Fibroblast of lung (primary cell): ENCODE results near the gene ZFC3H1. TPM values are rescaled to one million over a fixed set of nuclear protein-coding genes. Genes with fewer than 3 reads are reported as not detected.
"Not testable (repeated sequence)": the region's sequence is repeated elsewhere in the genome, so short reads cannot be mapped to it uniquely, and the experiment has no call there.

Experiments
- DNase-seq, 2 donors: peaks; one replicate each; pipeline versions ENCODE4 v3.0.0 to v3.0.0-alpha.2; 2010; ENCODE audit warnings: low read depth in 2 of 2
- H2AFZ ChIP-seq: 2 replicates; pipeline ENCODE4 v1.5.1; 2012; ENCODE audit warnings: low read length, control low read depth, inconsistent platforms
- H3K27ac ChIP-seq: 2 replicates; pipeline ENCODE4 v1.5.1; 2011; ENCODE audit warnings: low read length, control low read depth; ENCODE audit not compliant: insufficient read depth
- H3K27me3 ChIP-seq: 2 replicates; pipeline ENCODE4 v1.5.1; 2011; ENCODE audit warnings: mild to moderate bottlenecking, low read length; ENCODE audit not compliant: control insufficient read depth, insufficient read depth
- H3K36me3 ChIP-seq: 2 replicates; pipeline ENCODE4 v1.5.1; 2011; ENCODE audit warnings: low read length; ENCODE audit not compliant: control insufficient read depth, insufficient read depth
- H3K4me1 ChIP-seq: 2 replicates; pipeline ENCODE4 v1.5.1; 2011; ENCODE audit warnings: low read length; ENCODE audit not compliant: control insufficient read depth, insufficient read depth; ENCODE audit errors: extremely low read depth
- H3K4me2 ChIP-seq: 2 replicates; pipeline ENCODE4 v1.5.1; 2011; ENCODE audit warnings: low read length, control low read depth; ENCODE audit not compliant: insufficient read depth; ENCODE audit errors: extremely low read depth
- H3K4me3 ChIP-seq, 4 experiments: fragments of 200-600 bp in 1 of 4; sonication (generic) in 1 of 4; replicated peaks in 1 of 4; 2 replicates each; pipeline ENCODE4 v1.5.1; 2011 to 2016; ENCODE audit warnings: low read length in 4 of 4, low read depth in 3 of 4, mild to moderate bottlenecking in 3 of 4, control low read depth in 2 of 4, inconsistent platforms in 1 of 4, mixed read lengths in 1 of 4; ENCODE audit not compliant: insufficient read depth in 1 of 4; ENCODE audit errors: control extremely low read depth in 1 of 4
- H3K79me2 ChIP-seq: 2 replicates; pipeline ENCODE4 v1.5.1; 2012; ENCODE audit warnings: mild to moderate bottlenecking, low read length, inconsistent platforms; ENCODE audit not compliant: control insufficient read depth, insufficient read depth
- H3K9ac ChIP-seq: 2 replicates; pipeline ENCODE4 v1.5.1; 2011; ENCODE audit warnings: mild to moderate bottlenecking, low read length, control low read depth; ENCODE audit not compliant: insufficient read depth
- H3K9me3 ChIP-seq: 2 replicates; pipeline ENCODE4 v1.5.1; 2012; ENCODE audit warnings: low read depth, low read length; ENCODE audit not compliant: control insufficient read depth, insufficient read depth
- H4K20me1 ChIP-seq: 2 replicates; pipeline ENCODE4 v1.5.1; 2011; ENCODE audit warnings: low read length; ENCODE audit not compliant: control insufficient read depth, insufficient read depth; ENCODE audit errors: extremely low read depth
- EZH2 ChIP-seq: IDR thresholded peaks from 2 replicates; pipeline ENCODE4 v1.5.1; 2012; ENCODE audit warnings: low read length, control low read depth, mild to moderate bottlenecking; ENCODE audit errors: missing control alignments
- polyA plus RNA-seq, 2 donors: library from polyadenylated mRNA; depleted of rRNA in 1 of 2; stranded (reverse) in 1 of 2; unstranded in 1 of 2; fragments of >200 nt; gene quantifications; 2 replicates each; pipeline ENCODE4 v1.2.1, GENCODE V29; 2011 to 2012; ENCODE audit warnings: missing spikeins in 1 of 2
- total RNA-seq: library from RNA; depleted of rRNA; stranded (reverse); fragments of >200 nt; gene quantifications from 2 replicates; pipeline ENCODE4 v1.2.1, GENCODE V29; 2014
- TF ChIP-seq, protein P1 (sequence below), 2 donors: IDR thresholded peaks in 1 of 2; conservative IDR thresholded peaks in 1 of 2; 1 replicate in 1 of 2; 2 replicates in 1 of 2; pipeline ENCODE4 v1.5.1; 2011 to 2012; ENCODE audit warnings: low read length in 2 of 2, control low read depth in 1 of 2, inconsistent platforms in 1 of 2, low read depth in 1 of 2, mild to moderate bottlenecking in 1 of 2

ZFC3H1 gene
- total and polyA plus RNA-seq, 2 donors (not counting 1 experiment from before 2014, with no cell fraction given) = 30.7 to 33.1 TPM

DNA sequence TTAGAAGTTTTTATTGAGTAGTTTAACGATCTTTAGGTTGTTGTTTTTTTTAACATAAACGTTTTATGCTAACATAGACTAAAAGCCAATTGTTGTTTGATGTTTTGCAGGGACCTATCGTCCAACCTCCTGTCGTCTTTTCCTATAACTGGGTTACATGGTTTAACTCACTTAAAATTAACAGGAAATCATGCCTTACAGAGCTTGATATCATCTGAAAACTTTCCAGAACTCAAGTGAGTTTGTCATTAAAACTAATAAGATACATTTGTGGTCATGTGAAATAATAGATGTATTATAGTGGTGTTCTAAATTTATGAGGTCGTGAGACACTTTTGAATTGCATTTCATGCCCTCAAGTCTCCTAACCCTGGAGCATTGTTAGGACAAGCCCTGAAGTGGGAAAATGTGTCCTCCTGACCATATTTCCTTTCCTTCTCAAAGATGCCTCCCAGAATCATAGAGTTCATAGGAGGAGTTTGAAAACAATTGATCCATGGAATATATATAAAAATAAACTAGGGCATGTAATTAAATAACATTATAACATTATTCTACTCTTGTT is 84.9 kb downstream of the ZFC3H1 start:
- Histone ChIP-seq H3K36me3 (no peaks in the 10 kb centered on the region), H3K27me3 (no peaks in the 10 kb centered on the region), H3K4me2 (no peak overlapping the region), H3K79me2 (no peaks in the 10 kb centered on the region), H2AFZ (no peak overlapping the region), H4K20me1 (no peaks in the 10 kb centered on the region), H3K4me1 (no peaks in the 10 kb centered on the region), H3K9ac (no peak overlapping the region), H3K4me3 (no peak overlapping the region), H3K27ac (no peak overlapping the region), H3K9me3 (no peaks in the 10 kb centered on the region)
- DNase-seq = no peak
- TF ChIP-seq EZH2 = no peak

DNA sequence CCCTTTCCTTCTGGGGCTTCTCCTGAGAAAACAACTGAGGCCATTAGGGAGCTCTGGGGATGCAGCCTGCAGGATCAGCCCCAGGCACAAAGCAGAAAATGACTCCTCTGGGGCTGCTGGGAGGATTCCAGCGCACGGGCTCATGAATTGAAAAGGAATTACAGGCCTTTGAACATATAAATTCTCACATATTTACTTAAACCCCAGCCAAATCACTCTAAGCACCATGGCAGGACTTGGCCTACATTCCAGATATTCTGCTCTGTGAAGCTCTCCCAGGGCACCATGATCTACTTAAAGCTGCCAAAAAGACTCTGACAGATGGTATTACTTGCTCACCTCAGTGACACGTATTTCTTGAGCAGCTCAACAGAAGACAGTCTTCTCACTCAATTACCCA is 87.2 kb downstream of the ZFC3H1 start:
- Histone ChIP-seq H2AFZ (no peak overlapping the region), H3K36me3 (no peaks in the 10 kb centered on the region), H3K27ac (no peak overlapping the region), H4K20me1 (no peaks in the 10 kb centered on the region), H3K4me2 (no peak overlapping the region), H3K4me1 (no peaks in the 10 kb centered on the region), H3K79me2 (no peaks in the 10 kb centered on the region), H3K9me3 (no peaks in the 10 kb centered on the region), H3K27me3 (no peaks in the 10 kb centered on the region), H3K9ac (no peak overlapping the region), H3K4me3 (no peak overlapping the region)
- TF ChIP-seq, protein P1, sequence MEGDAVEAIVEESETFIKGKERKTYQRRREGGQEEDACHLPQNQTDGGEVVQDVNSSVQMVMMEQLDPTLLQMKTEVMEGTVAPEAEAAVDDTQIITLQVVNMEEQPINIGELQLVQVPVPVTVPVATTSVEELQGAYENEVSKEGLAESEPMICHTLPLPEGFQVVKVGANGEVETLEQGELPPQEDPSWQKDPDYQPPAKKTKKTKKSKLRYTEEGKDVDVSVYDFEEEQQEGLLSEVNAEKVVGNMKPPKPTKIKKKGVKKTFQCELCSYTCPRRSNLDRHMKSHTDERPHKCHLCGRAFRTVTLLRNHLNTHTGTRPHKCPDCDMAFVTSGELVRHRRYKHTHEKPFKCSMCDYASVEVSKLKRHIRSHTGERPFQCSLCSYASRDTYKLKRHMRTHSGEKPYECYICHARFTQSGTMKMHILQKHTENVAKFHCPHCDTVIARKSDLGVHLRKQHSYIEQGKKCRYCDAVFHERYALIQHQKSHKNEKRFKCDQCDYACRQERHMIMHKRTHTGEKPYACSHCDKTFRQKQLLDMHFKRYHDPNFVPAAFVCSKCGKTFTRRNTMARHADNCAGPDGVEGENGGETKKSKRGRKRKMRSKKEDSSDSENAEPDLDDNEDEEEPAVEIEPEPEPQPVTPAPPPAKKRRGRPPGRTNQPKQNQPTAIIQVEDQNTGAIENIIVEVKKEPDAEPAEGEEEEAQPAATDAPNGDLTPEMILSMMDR (conservative IDR thresholded peaks at IDR 0.05 in 1 of 2, IDR thresholded peaks at IDR 0.05 in 1 of 2; ENCODE audit: low read depth in 1 of 2, low read length in 2 of 2) = no peak
- TF ChIP-seq EZH2 = no peak
- DNase-seq = no peak

DNA sequence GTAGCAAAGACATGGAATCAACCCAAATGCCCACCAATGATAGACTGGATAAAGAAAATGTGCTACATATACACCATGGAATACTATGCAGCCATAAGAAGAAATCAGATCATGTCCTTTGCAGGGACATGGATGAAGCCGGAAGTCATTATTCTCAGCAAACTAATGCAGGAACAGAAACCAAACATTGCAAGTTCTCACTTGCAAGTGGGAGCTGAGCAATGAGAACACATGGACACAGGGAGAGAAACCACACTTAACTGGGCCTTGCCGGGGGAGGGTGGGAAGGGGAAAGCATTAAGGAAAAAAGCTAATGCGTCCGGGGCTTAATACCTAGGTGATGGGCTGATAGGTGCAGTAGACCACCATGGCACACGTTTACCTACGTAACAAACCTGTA is 93.8 kb downstream of the ZFC3H1 start:
- H3K9ac ChIP-seq, H3K4me1 ChIP-seq, H3K79me2 ChIP-seq, H3K36me3 ChIP-seq, H4K20me1 ChIP-seq, H3K4me2 ChIP-seq, H3K9me3 ChIP-seq, H3K27me3 ChIP-seq, H3K27ac ChIP-seq, DNase-seq, H3K4me3 ChIP-seq, H2AFZ ChIP-seq: not testable (repeated sequence)

DNA sequence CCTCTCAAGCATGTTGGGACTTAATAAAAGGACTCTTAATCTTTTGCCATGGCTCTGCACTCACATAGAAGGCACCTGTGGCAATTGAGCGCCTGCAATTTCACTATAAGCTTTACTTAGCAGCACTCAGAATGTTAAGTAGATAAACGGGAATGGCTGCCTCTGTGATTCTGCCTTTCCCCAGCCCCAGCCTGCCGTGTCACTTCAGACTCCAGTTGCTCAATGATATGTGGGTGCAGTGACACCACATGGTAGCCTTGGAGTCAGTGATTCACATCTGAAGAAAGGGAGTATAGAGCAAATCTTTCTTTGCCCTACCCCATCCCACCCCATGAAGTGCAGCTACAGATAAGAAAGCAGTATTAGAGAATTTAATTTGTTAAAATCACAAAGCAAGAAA is 96.1 kb downstream of the ZFC3H1 start:
- Histone ChIP-seq H4K20me1 (no peaks in the 10 kb centered on the region), H3K4me2 (no peak overlapping the region), H3K9me3 (no peaks in the 10 kb centered on the region), H3K36me3 (no peaks in the 10 kb centered on the region), H3K4me1 (no peaks in the 10 kb centered on the region), H3K79me2 (no peaks in the 10 kb centered on the region), H3K9ac (no peak overlapping the region), H3K27me3 (no peaks in the 10 kb centered on the region), H3K27ac (no peak overlapping the region), H2AFZ (no peak overlapping the region), H3K4me3 (no peak overlapping the region)
- no peak for DNase-seq
- TF ChIP-seq, protein P1 (conservative IDR thresholded peaks at IDR 0.05 in 1 of 2, IDR thresholded peaks at IDR 0.05 in 1 of 2; ENCODE audit: low read depth in 1 of 2, low read length in 2 of 2) = no peak
- TF ChIP-seq EZH2 = no peak
